HL-60 (cell line): Measurements from ENCODE around the gene SDCCAG8.
A peak's percentile ranks its signal among the peaks of the same experiment; 100 is the strongest.

ENCODE experiments used
- DNase-seq, 2 experiments: peaks; one replicate each; pipeline ENCODE4 v3.0.0-alpha.2; 2010 to 2020; ENCODE audit warnings: low read depth in 1 of 2, low spot score in 1 of 2
- H3K27ac ChIP-seq: fragments of 250-450 bp; sonication (Bioruptor Pico); replicated peaks from 2 replicates; pipeline ENCODE4 v1.5.1; 2020; ENCODE audit warnings: mild to moderate bottlenecking, moderate library complexity
- H3K27me3 ChIP-seq: fragments of 250-450 bp; sonication (Bioruptor Pico); 2 replicates; pipeline ENCODE4 v1.5.1; 2021; ENCODE audit warnings: mild to moderate bottlenecking, moderate library complexity; ENCODE audit not compliant: insufficient read depth, poor library complexity, severe bottlenecking
- H3K4me3 ChIP-seq: replicated peaks from 2 replicates; pipeline ENCODE4 v1.5.1; 2011; ENCODE audit warnings: mild to moderate bottlenecking, control low read depth, low read length; ENCODE audit not compliant: insufficient read depth
- CTCF ChIP-seq: IDR thresholded peaks from one replicate; pipeline ENCODE4 v1.5.1; 2011; ENCODE audit warnings: low read length, control low read depth, inconsistent platforms; ENCODE audit not compliant: insufficient read depth
- GABPA ChIP-seq: IDR thresholded peaks from 2 replicates; pipeline ENCODE4 v1.6.1; 2012; ENCODE audit warnings: low read depth
- POLR2AphosphoS5 ChIP-seq: IDR thresholded peaks from 2 replicates; pipeline ENCODE4 v1.6.1; 2012; ENCODE audit warnings: low read depth
- REST ChIP-seq: IDR thresholded peaks from 2 replicates; pipeline ENCODE4 v1.6.1; 2012; ENCODE audit warnings: low read depth; ENCODE audit not compliant: insufficient replicate concordance
- SPI1 ChIP-seq: IDR thresholded peaks from 2 replicates; pipeline ENCODE4 v1.6.1; 2012; ENCODE audit warnings: low read depth, mild to moderate bottlenecking, borderline replicate concordance

Gene SDCCAG8

DNA sequence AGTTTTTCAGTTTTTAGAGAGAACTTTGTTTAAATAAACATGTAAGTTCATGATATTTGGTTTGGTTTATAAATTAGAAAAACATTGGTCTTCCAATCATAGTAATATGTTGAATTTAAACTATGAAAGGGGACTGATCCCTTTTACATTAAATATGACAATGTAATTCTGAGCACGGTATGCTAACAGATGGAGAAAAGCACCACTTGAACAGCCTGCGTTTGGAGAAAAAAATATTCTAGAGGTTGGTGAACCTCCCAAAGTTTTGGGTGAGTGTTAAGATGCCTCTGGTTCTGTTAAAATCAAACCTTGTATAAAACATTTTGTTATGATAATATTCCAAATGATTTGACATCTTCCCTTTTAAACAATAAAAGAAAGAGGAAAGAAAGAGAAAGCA, 123.9 kb downstream of the SDCCAG8 start:
- DNase-seq, result no peak
- H3K27me3 ChIP-seq, result no peaks in the 10 kb centered on the region
- H3K27ac ChIP-seq, result no peak overlapping the region
- TF ChIP-seq SPI1 (no peak), REST (no peak), POLR2AphosphoS5 (no peak), GABPA (no peak), CTCF (no peak)
- H3K4me3 ChIP-seq, result no peak overlapping the region

DNA sequence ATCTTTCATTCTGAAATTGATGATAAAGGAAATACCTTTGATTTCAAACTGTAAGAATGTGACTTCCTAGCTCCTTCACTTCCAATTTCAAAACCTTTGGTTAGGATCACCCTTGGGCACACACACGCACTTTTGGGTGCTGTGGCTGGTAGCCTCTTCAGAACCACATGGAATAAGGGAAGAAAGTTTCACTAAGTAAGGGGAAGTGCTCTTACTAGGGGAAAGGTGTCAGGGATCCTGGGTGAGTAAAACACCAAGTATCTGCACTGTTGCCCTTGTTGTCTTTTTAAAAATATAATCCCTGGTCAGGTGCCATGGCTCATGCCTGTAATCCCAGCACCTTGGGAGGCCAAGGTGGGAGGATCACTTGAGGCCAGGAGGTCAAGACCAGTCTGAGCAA, 132.4 kb downstream of the SDCCAG8 start:
- H3K4me3 ChIP-seq, result no peak overlapping the region
- no peak overlapping the region for H3K27ac ChIP-seq
- peak in 1 of 2 experiments; percentile 19 for DNase-seq
- TF ChIP-seq POLR2AphosphoS5 (no peak), SPI1 (peak; percentile 79)
- no peaks in the 10 kb centered on the region for H3K27me3 ChIP-seq

DNA sequence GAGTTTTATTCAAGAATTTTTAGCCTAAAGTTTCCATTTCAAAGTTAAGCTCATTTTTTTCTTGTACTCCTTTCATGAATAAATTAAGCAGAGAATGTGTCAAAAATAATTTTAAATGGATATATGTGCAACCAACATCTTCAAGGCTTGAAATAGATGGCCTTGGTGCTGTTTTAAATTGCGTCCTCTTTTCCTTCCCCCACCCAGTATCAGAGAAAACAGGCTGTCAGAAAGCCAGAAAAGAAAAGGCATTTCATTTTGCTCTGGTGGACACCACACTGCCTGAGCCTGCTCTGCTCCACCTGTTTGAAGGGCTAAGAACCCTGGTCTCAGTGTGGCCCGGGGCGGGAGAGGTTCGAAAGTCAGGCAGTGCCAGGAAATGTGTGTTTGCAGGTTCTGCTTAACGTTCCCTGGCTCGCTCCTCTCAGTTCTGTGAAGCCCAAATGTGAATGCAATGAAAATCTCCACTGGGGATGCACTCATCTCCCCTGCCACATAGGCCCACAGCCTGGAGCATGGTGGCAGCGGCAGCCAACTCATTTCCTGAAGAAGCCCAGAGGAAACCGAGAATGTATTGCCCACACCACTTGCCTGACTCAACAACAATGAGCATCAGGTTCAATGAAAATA, 134.4 kb downstream of the SDCCAG8 start:
- Histone ChIP-seq H3K27ac (no peak overlapping the region), H3K4me3 (no peak overlapping the region), H3K27me3 (no peaks in the 10 kb centered on the region)
- no peak for DNase-seq
- TF ChIP-seq REST (no peak), CTCF (no peak), SPI1 (no peak), GABPA (no peak), POLR2AphosphoS5 (no peak)

- Histone ChIP-seq H3K27ac (no peak overlapping the region), H3K27me3 (no peaks in the 10 kb centered on the region), H3K4me3 (no peak overlapping the region)
- TF ChIP-seq REST (no peak), CTCF (no peak), GABPA (no peak), SPI1 (no peak), POLR2AphosphoS5 (no peak)
- DNase-seq, result no peak
Measured at GRCh38 chr1:243391355-243391754, 135.5 kb downstream of the SDCCAG8 start.
